Lower lobe of right lung (tissue), 2 donors: Measurements from ENCODE around the gene LTA. TPM values are rescaled to one million over a fixed set of nuclear protein-coding genes. Genes with fewer than 3 reads are reported as not detected.

Experiments
- ATAC-seq, 2 donors: fragments of 200-7000 bp; cut with Tn5 transposase; one replicate each; pipeline ENCODE4 v1.9.1; 2020 to 2022; ENCODE audit warnings: mild to moderate bottlenecking in 2 of 2, moderate library complexity in 2 of 2
- DNase-seq: peaks from one replicate; pipeline ENCODE4 v3.0.0-alpha.2; 2020
- H3K27ac ChIP-seq: fragments of 200-600 bp; one replicate; pipeline ENCODE4 v1.8.0; 2022
- H3K27me3 ChIP-seq: fragments of 200-600 bp; one replicate; pipeline ENCODE4 v1.8.0; 2022; ENCODE audit warnings: low read depth
- H3K36me3 ChIP-seq: fragments of 200-600 bp; one replicate; pipeline ENCODE4 v1.8.0; 2022; ENCODE audit warnings: mild to moderate bottlenecking
- H3K4me1 ChIP-seq: fragments of 200-600 bp; one replicate; pipeline ENCODE4 v1.8.0; 2022
- H3K4me3 ChIP-seq: fragments of 200-600 bp; one replicate; pipeline ENCODE4 v1.8.0; 2022; ENCODE audit warnings: mild to moderate bottlenecking
- H3K9me3 ChIP-seq: fragments of 200-600 bp; one replicate; pipeline ENCODE4 v1.8.0; 2022
- intact Hi-C: fragments of 100-400 bp; cut with DNase I; formaldehyde crosslinking; loops from one replicate; pipeline ENCODE4 v1.11.0; 2022
- total RNA-seq: library from RNA; stranded (reverse); fragmentation: NEBNext Ultra II Directional; extraction: Animal tissue kit (Norgen Biotek cat#: 25700); gene quantifications from one replicate; pipeline ENCODE4 v1.2.1, GENCODE V29; 2021
- TF ChIP-seq, protein P1 (sequence below): fragments of 200-600 bp; IDR thresholded peaks from one replicate; pipeline ENCODE4 v1.8.0; 2022; ENCODE audit warnings: antibody characterized with exemption, mild to moderate bottlenecking
- donor health status: DM: no; HTN: yes; CAD: no; lungs with severe emphysema.

LTA gene
- total RNA-seq, 1 donor from 2014 or later: not detected

DNA sequence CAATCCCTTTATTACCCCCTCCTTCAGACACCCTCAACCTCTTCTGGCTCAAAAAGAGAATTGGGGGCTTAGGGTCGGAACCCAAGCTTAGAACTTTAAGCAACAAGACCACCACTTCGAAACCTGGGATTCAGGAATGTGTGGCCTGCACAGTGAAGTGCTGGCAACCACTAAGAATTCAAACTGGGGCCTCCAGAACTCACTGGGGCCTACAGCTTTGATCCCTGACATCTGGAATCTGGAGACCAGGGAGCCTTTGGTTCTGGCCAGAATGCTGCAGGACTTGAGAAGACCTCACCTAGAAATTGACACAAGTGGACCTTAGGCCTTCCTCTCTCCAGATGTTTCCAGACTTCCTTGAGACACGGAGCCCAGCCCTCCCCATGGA is 5.5 kb downstream of the LTA start:
- no peak for DNase-seq
- TF ChIP-seq, protein P1, sequence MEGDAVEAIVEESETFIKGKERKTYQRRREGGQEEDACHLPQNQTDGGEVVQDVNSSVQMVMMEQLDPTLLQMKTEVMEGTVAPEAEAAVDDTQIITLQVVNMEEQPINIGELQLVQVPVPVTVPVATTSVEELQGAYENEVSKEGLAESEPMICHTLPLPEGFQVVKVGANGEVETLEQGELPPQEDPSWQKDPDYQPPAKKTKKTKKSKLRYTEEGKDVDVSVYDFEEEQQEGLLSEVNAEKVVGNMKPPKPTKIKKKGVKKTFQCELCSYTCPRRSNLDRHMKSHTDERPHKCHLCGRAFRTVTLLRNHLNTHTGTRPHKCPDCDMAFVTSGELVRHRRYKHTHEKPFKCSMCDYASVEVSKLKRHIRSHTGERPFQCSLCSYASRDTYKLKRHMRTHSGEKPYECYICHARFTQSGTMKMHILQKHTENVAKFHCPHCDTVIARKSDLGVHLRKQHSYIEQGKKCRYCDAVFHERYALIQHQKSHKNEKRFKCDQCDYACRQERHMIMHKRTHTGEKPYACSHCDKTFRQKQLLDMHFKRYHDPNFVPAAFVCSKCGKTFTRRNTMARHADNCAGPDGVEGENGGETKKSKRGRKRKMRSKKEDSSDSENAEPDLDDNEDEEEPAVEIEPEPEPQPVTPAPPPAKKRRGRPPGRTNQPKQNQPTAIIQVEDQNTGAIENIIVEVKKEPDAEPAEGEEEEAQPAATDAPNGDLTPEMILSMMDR: no peak
- no peaks in the 10 kb centered on the region for H3K9me3 ChIP-seq
- ATAC-seq: no peak
- H3K36me3 ChIP-seq: no peaks in the 10 kb centered on the region
- no peaks in the 10 kb centered on the region for H3K27me3 ChIP-seq
- intact Hi-C loops: no loop called here
- peaks cover 28% of the 10 kb centered on the region for H3K4me1 ChIP-seq
- peak overlapping the region; percentile 53 for H3K4me3 ChIP-seq
- no peak overlapping the region for H3K27ac ChIP-seq

DNA sequence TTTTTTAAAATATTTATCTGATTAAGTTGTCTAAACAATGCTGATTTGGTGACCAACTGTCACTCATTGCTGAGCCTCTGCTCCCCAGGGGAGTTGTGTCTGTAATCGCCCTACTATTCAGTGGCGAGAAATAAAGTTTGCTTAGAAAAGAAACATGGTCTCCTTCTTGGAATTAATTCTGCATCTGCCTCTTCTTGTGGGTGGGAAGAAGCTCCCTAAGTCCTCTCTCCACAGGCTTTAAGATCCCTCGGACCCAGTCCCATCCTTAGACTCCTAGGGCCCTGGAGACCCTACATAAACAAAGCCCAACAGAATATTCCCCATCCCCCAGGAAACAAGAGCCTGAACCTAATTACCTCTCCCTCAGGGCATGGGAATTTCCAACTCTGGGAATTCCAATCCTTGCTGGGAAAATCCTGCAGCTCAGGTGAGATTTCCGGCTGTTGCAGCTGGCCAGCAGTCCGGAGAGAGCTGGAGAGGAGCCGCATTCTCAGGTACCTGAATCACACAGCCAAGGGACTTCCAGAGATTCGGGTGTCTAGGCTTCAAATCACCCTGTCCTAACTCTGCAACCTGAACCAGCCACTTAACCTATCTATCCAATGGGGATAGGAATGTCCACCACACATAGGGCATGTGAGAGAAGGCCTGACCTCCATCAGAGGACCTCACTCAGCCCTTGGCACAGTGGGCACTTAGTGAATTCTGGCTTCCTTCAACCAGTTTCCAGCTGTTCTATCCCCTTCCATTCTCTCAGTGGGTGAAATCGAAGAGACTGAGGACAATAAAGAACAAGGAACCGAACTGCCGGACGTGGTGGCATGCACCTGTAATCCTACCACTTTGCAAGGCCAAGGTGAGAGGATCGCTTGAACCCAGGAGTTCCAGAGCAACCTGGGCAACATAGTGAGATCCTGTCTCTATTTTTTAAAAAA is 6.4 kb downstream of the LTA start:
- ATAC-seq (no peak), DNase-seq (no peak)
- Histone ChIP-seq H3K4me3 (no peak overlapping the region), H3K27me3 (no peaks in the 10 kb centered on the region), H3K4me1 (peaks cover 35% of the 10 kb centered on the region), H3K27ac (no peak overlapping the region), H3K36me3 (no peaks in the 10 kb centered on the region), H3K9me3 (no peaks in the 10 kb centered on the region)
- TF ChIP-seq, protein P1: no peak
- intact Hi-C loops: no loop called here

DNA sequence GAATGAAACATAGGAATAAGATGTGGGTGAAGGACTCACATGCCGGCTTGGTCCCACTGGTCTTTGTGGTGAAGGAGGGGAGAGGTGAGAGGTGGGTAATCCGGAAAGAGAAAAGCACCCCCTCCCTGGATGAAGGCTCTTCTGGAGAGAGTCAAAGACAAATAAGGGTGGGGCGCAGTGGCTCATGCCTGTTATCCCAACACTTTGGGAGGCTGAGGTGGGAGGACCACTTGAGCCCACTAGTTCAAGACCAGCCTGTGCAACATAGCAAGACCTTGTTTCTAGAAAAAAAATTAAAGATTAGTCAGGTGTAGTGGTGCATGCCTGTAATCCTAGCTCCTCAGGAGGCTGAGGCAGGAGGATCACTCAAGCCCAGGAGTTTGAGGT is 7.0 kb downstream of the LTA start:
- intact Hi-C loops: no loop called here
- TF ChIP-seq, protein P1: no peak
- no peak for ATAC-seq
- no peak overlapping the region for H3K27ac ChIP-seq
- no peaks in the 10 kb centered on the region for H3K36me3 ChIP-seq
- no peak overlapping the region for H3K4me3 ChIP-seq
- no peak for DNase-seq
- H3K4me1 ChIP-seq: peaks cover 35% of the 10 kb centered on the region
- H3K27me3 ChIP-seq: no peaks in the 10 kb centered on the region
- H3K9me3 ChIP-seq: no peaks in the 10 kb centered on the region

- intact Hi-C loops: no loop called here
- Histone ChIP-seq H3K36me3 (no peaks in the 10 kb centered on the region), H3K27ac (peak overlapping the region; percentile 84), H3K4me1 (peaks cover 41% of the 10 kb centered on the region), H3K4me3 (peak overlapping the region; percentile 79), H3K9me3 (no peaks in the 10 kb centered on the region), H3K27me3 (no peaks in the 10 kb centered on the region)
- ATAC-seq (no peak), DNase-seq (no peak)
- TF ChIP-seq, protein P1: no peak
These were observed 7.7 kb downstream of the LTA start for GRCh38 chr6:31579546-31580437.

GRCh38 chr6:31580438-31580740 is 8.3 kb downstream of the LTA start:
- TF ChIP-seq, protein P1: no peak
- H3K9me3 ChIP-seq: no peaks in the 10 kb centered on the region
- ATAC-seq (no peak), DNase-seq (no peak)
- no peaks in the 10 kb centered on the region for H3K27me3 ChIP-seq
- H3K27ac ChIP-seq: peak overlapping the region; percentile 84
- no peaks in the 10 kb centered on the region for H3K36me3 ChIP-seq
- peak overlapping the region; percentile 79 for H3K4me3 ChIP-seq
- intact Hi-C loops: no loop called here
- H3K4me1 ChIP-seq: peaks cover 47% of the 10 kb centered on the region
